Mesendoderm (in vitro differentiated cells): Measurements from ENCODE around the gene SEMA3C.

Source experiments
- DNase-seq: peaks from one replicate; pipeline ENCODE4 v3.0.0; 2013
- H2AK5ac ChIP-seq: 2 replicates; pipeline ENCODE4 v1.6.1; 2013; ENCODE audit warnings: low read length, inconsistent platforms
- H2BK120ac ChIP-seq: 2 replicates; pipeline ENCODE4 v1.6.1; 2013; ENCODE audit warnings: low read depth, mild to moderate bottlenecking, low read length, moderate library complexity, mixed read lengths
- H2BK15ac ChIP-seq: replicated peaks from 2 replicates; pipeline ENCODE4 v1.6.1; 2013; ENCODE audit warnings: low read depth, mild to moderate bottlenecking, moderate library complexity
- H2BK5ac ChIP-seq: 2 replicates; pipeline ENCODE4 v1.6.1; 2013; ENCODE audit warnings: low read length, inconsistent platforms
- H3K18ac ChIP-seq: 2 replicates; pipeline ENCODE4 v1.6.1; 2013; ENCODE audit warnings: mild to moderate bottlenecking, low read length, mixed read lengths
- H3K23ac ChIP-seq: one replicate; pipeline ENCODE4 v1.6.1; 2013; ENCODE audit warnings: low read length
- H3K27ac ChIP-seq: 2 replicates; pipeline ENCODE4 v1.5.1; 2013; ENCODE audit warnings: low read depth, mild to moderate bottlenecking, inconsistent platforms, low read length, moderate library complexity
- H3K27me3 ChIP-seq: 2 replicates; pipeline ENCODE4 v1.6.1; 2013; ENCODE audit warnings: low read length, control low read depth, mild to moderate bottlenecking, inconsistent platforms; ENCODE audit not compliant: insufficient read depth, poor library complexity
- H3K36me3 ChIP-seq: 2 replicates; pipeline ENCODE4 v1.6.1; 2013; ENCODE audit warnings: low read length, inconsistent platforms; ENCODE audit not compliant: control insufficient read depth, insufficient read depth
- H3K4ac ChIP-seq: one replicate; pipeline ENCODE4 v1.6.1; 2013; ENCODE audit warnings: low read depth, mild to moderate bottlenecking, low read length, moderate library complexity
- H3K4me1 ChIP-seq: 2 replicates; pipeline ENCODE4 v1.6.1; 2013; ENCODE audit warnings: low read depth, low read length, inconsistent platforms; ENCODE audit not compliant: control insufficient read depth
- H3K4me2 ChIP-seq: 2 replicates; pipeline ENCODE4 v1.6.1; 2013; ENCODE audit warnings: low read length
- H3K4me3 ChIP-seq: 2 replicates; pipeline ENCODE4 v1.5.1; 2013; ENCODE audit warnings: mild to moderate bottlenecking, low read length
- H3K56ac ChIP-seq: one replicate; pipeline ENCODE4 v1.6.1; 2013; ENCODE audit warnings: low read length
- H3K79me1 ChIP-seq: 2 replicates; pipeline ENCODE4 v1.6.1; 2013; ENCODE audit warnings: low read length, inconsistent platforms
- H3K79me2 ChIP-seq: 2 replicates; pipeline ENCODE4 v1.6.1; 2013; ENCODE audit warnings: mild to moderate bottlenecking, low read length; ENCODE audit not compliant: control insufficient read depth, insufficient read depth
- H3K9ac ChIP-seq: 2 replicates; pipeline ENCODE4 v1.6.1; 2013; ENCODE audit warnings: low read length, inconsistent platforms
- H4K5ac ChIP-seq: one replicate; pipeline ENCODE4 v1.6.1; 2013; ENCODE audit warnings: low read length
- H4K8ac ChIP-seq: one replicate; pipeline ENCODE4 v1.6.1; 2013; ENCODE audit warnings: low read depth, mild to moderate bottlenecking, control low read depth, low read length, moderate library complexity
- WGBS: extraction: QIAGEN DNeasy Blood & Tissue Kit; methylation state at CpG from one replicate; pipeline ENCODE4 v1.1.7; 2013; ENCODE audit warnings: low lambda C conversion rate, missing lambda C conversion rate; ENCODE audit not compliant: insufficient coverage; ENCODE audit errors: extremely low coverage; 5-methylcytosine and 5-hydroxymethylcytosine counted together

Gene SEMA3C

DNA sequence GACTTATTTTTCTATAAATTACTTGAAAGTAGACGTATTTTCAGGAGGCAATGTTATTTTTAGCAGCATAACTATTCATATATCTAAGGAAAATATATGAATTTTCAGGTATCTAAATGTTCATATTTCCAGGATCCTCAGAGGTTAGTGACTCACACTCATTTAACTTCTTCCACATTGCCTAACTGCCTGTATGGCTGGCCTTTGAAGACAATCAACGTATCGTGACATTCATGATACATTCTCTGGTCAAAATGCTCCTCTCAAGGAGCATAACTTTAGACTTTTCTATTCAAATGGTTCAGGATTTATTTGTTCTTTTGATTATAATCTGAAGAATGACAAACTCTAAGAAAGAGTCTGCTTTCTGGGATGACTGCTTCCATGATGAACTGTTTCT is 89.3 kb downstream of the SEMA3C start:
- no peak overlapping the region for H3K27ac ChIP-seq
- no peak for DNase-seq
- H3K4me1 ChIP-seq = no peaks in the 10 kb centered on the region
- H3K23ac ChIP-seq = no peak overlapping the region
- H3K18ac ChIP-seq = no peak overlapping the region
- no peak overlapping the region for H4K5ac ChIP-seq
- H4K8ac ChIP-seq = no peak overlapping the region
- no peak overlapping the region for H3K9ac ChIP-seq
- no peaks in the 10 kb centered on the region for H3K79me1 ChIP-seq
- H3K4me3 ChIP-seq = no peak overlapping the region
- no peak overlapping the region for H3K4me2 ChIP-seq
- H3K36me3 ChIP-seq = no peaks in the 10 kb centered on the region
- no peak overlapping the region for H2AK5ac ChIP-seq
- no peaks in the 10 kb centered on the region for H3K27me3 ChIP-seq
- H2BK5ac ChIP-seq = no peak overlapping the region
- no peak overlapping the region for H2BK15ac ChIP-seq
- no peak overlapping the region for H3K4ac ChIP-seq
- H3K79me2 ChIP-seq = no peaks in the 10 kb centered on the region
- no peak overlapping the region for H2BK120ac ChIP-seq
- H3K56ac ChIP-seq = no peak overlapping the region
- no CpG with 5 or more reads among the region's 3 CpGs for WGBS

- no peaks in the 10 kb centered on the region for H3K27me3 ChIP-seq
- H3K27ac ChIP-seq = no peak overlapping the region
- no peaks in the 10 kb centered on the region for H3K79me1 ChIP-seq
- no peak overlapping the region for H4K5ac ChIP-seq
- no peak overlapping the region for H2BK120ac ChIP-seq
- H3K23ac ChIP-seq = no peak overlapping the region
- no CpG with 5 or more reads among the region's 1 CpG for WGBS
- no peak overlapping the region for H2BK15ac ChIP-seq
- H3K9ac ChIP-seq = no peak overlapping the region
- H3K18ac ChIP-seq = no peak overlapping the region
- no peaks in the 10 kb centered on the region for H3K79me2 ChIP-seq
- no peak overlapping the region for H2BK5ac ChIP-seq
- no peak overlapping the region for H3K56ac ChIP-seq
- H2AK5ac ChIP-seq = no peak overlapping the region
- H3K4me3 ChIP-seq = no peak overlapping the region
- H3K4me1 ChIP-seq = no peaks in the 10 kb centered on the region
- no peak for DNase-seq
- H3K36me3 ChIP-seq = no peaks in the 10 kb centered on the region
- H3K4ac ChIP-seq = no peak overlapping the region
- H3K4me2 ChIP-seq = no peak overlapping the region
- H4K8ac ChIP-seq = no peak overlapping the region
Observed at GRCh38 chr7:80827239-80827633, 91.6 kb downstream of the SEMA3C start.

GRCh38 chr7:80826520-80827238 is 92.2 kb downstream of the SEMA3C start:
- no CpG with 5 or more reads among the region's 3 CpGs for WGBS
- no peak overlapping the region for H2BK120ac ChIP-seq
- H3K4ac ChIP-seq = no peak overlapping the region
- no peak overlapping the region for H2BK5ac ChIP-seq
- H3K9ac ChIP-seq = no peak overlapping the region
- no peak overlapping the region for H3K23ac ChIP-seq
- no peaks in the 10 kb centered on the region for H3K27me3 ChIP-seq
- H3K79me1 ChIP-seq = no peaks in the 10 kb centered on the region
- no peaks in the 10 kb centered on the region for H3K4me1 ChIP-seq
- H3K4me3 ChIP-seq = no peak overlapping the region
- no peak overlapping the region for H3K18ac ChIP-seq
- no peak overlapping the region for H2BK15ac ChIP-seq
- H3K36me3 ChIP-seq = no peaks in the 10 kb centered on the region
- H3K4me2 ChIP-seq = no peak overlapping the region
- no peak for DNase-seq
- H2AK5ac ChIP-seq = no peak overlapping the region
- no peaks in the 10 kb centered on the region for H3K79me2 ChIP-seq
- no peak overlapping the region for H4K8ac ChIP-seq
- no peak overlapping the region for H3K27ac ChIP-seq
- H4K5ac ChIP-seq = no peak overlapping the region
- no peak overlapping the region for H3K56ac ChIP-seq

DNA sequence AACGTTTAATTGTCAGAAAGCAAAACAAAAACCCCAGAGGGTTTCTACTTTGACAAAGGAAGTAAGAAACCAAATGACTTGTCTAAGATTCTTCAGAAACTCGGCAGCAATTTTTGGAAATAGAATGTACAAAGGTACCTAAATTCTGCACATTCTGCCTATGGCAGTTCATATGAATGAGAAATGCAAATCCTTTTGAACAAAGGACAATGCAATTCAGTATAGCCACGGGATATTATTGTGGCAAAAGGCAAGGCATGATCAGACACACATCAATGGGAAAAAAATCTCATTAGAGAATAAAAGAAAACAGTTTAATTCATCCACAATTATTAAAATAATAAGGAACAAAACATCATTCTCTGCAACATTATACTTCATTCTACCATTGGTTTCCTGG is 93.4 kb downstream of the SEMA3C start:
- Histone ChIP-seq H3K18ac (no peak overlapping the region), H2BK120ac (no peak overlapping the region), H3K79me1 (no peaks in the 10 kb centered on the region), H2BK15ac (no peak overlapping the region), H3K36me3 (no peaks in the 10 kb centered on the region), H3K9ac (no peak overlapping the region), H3K56ac (no peak overlapping the region), H3K79me2 (no peaks in the 10 kb centered on the region), H3K23ac (no peak overlapping the region), H3K4me1 (no peaks in the 10 kb centered on the region), H3K27me3 (no peaks in the 10 kb centered on the region), H3K27ac (no peak overlapping the region), H2BK5ac (no peak overlapping the region), H3K4me3 (no peak overlapping the region), H2AK5ac (no peak overlapping the region), H4K5ac (no peak overlapping the region), H4K8ac (no peak overlapping the region), H3K4me2 (no peak overlapping the region), H3K4ac (no peak overlapping the region)
- WGBS = no CpG with 5 or more reads among the region's 3 CpGs
- DNase-seq = no peak

DNA sequence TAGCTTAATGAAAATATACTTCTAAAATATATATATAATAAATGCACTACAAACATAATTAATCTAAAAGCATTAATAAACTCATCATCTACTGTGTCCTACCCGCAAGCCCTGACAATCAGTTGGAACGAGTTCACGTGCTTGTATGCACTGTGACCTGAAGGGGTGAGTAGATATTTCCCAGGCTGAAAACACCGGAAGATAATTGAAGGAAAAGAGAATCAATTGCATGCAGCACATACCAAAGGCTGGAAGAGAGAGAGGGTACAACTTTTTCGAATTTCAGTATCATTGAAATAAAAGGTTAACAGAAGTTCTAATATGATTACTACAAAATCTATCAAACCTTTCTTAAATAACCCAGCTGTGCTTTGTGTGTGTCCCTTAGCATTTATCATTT is 94.6 kb downstream of the SEMA3C start:
- H3K56ac ChIP-seq = no peak overlapping the region
- no peak overlapping the region for H2AK5ac ChIP-seq
- H3K9ac ChIP-seq = no peak overlapping the region
- no peaks in the 10 kb centered on the region for H3K4me1 ChIP-seq
- no peaks in the 10 kb centered on the region for H3K79me1 ChIP-seq
- H3K23ac ChIP-seq = no peak overlapping the region
- H2BK5ac ChIP-seq = no peak overlapping the region
- H3K4ac ChIP-seq = no peak overlapping the region
- H3K18ac ChIP-seq = no peak overlapping the region
- H2BK120ac ChIP-seq = no peak overlapping the region
- H4K8ac ChIP-seq = no peak overlapping the region
- no peak overlapping the region for H4K5ac ChIP-seq
- WGBS = no CpG with 5 or more reads among the region's 5 CpGs
- H3K4me2 ChIP-seq = no peak overlapping the region
- no peaks in the 10 kb centered on the region for H3K36me3 ChIP-seq
- H3K4me3 ChIP-seq = no peak overlapping the region
- H2BK15ac ChIP-seq = no peak overlapping the region
- DNase-seq = no peak
- H3K79me2 ChIP-seq = no peaks in the 10 kb centered on the region
- no peaks in the 10 kb centered on the region for H3K27me3 ChIP-seq
- H3K27ac ChIP-seq = no peak overlapping the region

DNA sequence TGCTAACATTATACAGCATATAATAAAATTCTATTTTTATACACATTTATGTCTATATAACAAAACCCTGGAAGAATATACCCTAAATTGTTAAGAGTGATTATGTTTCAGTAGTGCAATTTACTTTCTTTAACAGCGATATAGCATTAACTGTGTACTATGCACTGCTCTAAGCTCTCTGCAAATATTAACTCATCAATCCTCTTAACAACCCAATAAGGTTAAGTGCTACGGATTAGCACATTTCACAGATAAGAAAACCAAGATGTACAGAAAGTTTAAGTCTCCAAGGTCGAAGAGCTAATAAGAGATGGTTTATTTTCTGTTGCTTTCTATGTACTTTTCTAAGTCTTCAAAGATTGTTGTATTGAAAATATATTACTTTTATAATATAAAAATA is 95.8 kb downstream of the SEMA3C start:
- no peak overlapping the region for H3K18ac ChIP-seq
- no peak overlapping the region for H3K4me3 ChIP-seq
- WGBS = no CpG with 5 or more reads among the region's 3 CpGs
- H3K36me3 ChIP-seq = no peaks in the 10 kb centered on the region
- H2BK120ac ChIP-seq = no peak overlapping the region
- no peak overlapping the region for H3K4ac ChIP-seq
- no peak overlapping the region for H2AK5ac ChIP-seq
- H3K27ac ChIP-seq = no peak overlapping the region
- no peak overlapping the region for H3K56ac ChIP-seq
- no peaks in the 10 kb centered on the region for H3K79me1 ChIP-seq
- DNase-seq = no peak
- H3K23ac ChIP-seq = no peak overlapping the region
- no peak overlapping the region for H2BK15ac ChIP-seq
- no peak overlapping the region for H4K5ac ChIP-seq
- no peak overlapping the region for H4K8ac ChIP-seq
- H3K27me3 ChIP-seq = no peaks in the 10 kb centered on the region
- H3K79me2 ChIP-seq = no peaks in the 10 kb centered on the region
- no peaks in the 10 kb centered on the region for H3K4me1 ChIP-seq
- H3K4me2 ChIP-seq = no peak overlapping the region
- no peak overlapping the region for H3K9ac ChIP-seq
- H2BK5ac ChIP-seq = no peak overlapping the region
